ENCODE measurements around the gene COMMD6.

COMMD6 gene

DNA sequence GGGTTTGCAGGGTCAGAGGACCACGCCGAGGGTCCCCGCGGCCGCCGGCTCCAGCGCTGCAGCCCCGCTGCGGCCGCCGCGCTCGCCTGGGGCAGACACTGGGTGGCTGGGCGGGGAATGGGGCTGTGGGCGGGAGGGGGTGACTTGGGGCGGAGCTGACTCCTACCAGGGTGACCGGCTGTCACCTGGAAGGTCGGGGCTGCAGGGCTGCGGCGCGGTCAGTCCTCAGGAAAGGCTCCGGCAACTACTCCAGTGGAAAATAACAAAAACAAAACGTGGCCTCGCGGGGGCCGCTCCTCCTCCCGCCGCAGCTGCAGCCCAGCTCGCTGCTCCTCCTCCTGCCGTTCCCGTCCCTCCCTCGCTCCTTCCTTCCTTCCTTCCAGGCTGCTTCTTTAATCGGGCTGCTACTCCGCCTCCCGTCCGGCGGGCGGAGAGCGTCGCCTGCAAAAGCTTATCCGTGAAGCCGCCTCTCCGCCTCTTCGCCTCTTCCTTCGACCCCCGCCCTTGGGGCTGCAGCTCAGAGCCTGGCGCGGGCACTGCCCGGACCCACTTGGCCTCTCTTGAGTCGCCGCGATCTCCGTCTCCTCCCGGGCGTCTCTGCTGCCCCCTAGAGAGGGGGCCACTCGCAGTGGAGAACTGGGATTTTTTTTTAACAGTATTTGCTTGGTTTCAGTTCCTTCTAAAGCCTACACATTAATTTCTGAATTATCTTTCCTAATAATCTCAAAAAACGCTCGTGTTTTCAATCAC, 55.4 kb downstream of the COMMD6 start, which contains the start of gene TBC1D4:
TBC1D4 (minus strand) TSS at position 100 of the 750 bp plus-strand sequence. CDS start 402 bp downstream, outside the sequence.
- peak; percentile 8 to 71 (median 21) for DNase-seq

DNA sequence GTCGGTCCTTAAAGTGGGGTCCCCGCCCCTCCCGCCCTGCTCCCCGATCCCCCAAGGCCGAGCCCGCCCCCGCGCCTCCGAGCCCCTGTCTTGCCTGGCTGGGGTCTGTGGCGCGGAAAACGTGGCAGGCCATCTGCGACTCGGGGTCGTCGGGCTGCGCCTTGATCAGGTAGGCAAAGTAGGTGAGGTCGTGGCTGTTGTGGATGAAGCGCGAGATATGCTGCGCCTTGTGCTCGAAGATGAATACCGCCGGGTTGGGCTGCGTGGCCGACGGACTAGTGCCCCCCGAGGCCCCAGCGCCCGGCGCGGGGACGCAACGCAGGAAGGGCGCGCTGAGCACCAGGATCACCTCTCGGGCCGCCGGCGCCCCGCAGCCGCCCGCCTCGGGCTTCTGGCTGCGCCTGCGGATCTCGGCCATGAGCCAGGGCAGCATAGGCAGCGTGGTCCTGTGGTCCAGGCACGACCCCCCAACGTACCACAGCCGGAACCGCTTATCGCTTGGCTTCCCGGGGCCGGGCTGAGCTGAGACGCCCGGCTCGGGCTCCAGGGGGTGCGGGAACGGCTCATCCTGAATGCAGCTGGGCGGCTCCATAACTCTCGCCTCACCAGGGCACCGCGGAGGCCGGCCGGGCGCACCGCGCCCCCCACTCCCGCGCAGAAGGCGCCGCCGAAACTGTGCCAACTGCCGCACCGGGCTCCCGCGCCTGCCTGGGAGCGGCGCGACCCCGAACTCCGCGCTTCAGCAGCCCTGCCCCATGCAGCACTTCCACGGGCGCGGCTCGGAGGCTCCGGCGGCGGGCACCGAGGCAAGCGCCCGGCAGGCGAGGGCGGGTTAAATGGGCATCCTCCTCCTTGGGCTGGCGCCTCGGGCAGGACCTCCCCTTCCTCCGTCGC, 56.2 kb downstream of the COMMD6 start:
- DNase-seq = peak in 2 of 5 donors; percentile 2 to 6

DNA sequence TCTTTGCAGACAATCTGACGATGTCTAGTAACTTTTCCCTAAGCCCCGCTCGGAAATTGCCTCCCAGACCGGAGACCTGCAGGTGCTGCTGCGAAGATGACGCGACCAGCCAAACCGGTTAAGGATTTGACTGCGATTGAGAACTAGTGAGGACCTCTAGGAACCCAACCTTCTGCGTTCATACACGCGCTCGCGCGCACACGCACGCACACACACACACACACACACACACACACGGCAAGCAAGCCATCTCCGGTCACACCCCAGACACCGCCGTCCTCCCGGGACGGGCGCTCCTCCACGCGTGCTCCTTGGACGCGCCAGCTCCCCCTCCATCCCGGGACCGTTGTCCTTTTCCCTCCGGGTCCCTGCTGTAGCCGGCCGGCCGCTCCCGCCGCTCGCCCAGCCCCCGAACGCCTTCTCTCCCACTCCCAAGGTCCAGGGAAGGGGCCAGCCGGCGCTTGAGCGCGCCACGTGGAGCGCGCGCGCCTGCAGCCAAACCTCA, 56.9 kb downstream of the COMMD6 start:
- peak in 1 of 5 donors; percentile 36 for DNase-seq

DNA sequence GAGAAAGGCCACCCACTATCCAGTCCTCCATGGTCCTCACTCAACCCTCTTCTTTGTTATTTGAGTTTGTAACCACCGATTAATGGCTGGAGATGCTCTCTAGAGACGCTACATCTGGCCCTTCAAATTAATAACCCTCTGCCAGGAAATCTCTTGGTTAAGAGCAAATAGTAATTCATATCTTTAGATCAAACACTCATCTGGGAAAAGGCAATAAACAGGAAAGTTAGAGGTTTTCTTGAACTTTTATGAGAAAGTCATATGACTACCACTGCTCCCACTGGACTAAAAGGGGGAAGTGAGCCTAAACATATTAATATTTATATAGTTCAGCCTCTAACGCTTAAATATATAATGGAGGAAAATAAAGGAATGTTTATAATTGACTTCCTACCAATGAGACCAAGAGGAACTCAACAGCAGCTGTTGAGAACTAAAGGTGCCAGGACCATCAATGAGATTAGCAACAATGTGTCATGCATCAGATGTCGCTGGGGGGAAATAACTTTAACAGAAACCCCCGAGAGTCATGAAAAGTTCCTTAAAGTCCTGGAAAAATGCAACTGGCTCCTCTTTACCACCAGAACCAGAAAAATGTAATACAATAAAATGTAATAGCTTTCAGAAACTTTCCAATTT, 58.4 kb downstream of the COMMD6 start:
- DNase-seq = no peak

DNA sequence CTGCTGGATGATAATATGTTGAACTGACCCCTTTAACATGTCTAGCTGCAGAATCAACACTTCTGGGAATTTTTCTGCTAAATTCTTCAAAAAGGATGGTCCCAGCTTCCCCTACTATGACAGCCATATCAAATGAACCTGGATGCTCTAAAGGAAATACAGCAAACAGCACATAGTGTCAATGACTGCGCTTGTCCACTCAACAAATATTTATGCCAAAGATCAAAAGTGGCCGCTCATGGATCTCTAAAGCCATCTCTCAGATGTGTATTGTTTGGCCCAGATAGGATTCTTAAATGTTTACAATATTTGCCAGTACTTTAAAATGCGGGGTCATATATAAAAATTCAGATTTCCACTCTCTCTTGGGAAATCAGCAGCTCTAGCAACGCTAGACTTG, 59.0 kb downstream of the COMMD6 start:
- DNase-seq = no peak

Measured in T-helper 1 cell (primary cell).